ENCODE measurements around the gene ISOC2. TPM values are rescaled to one million over a fixed set of nuclear protein-coding genes. Genes with fewer than 3 reads are reported as not detected.

Gene ISOC2
- total and polyA plus RNA-seq, 9 of the 15 experiments (the other 6 are each of a cell fraction or from before 2014, with no cell fraction given) = 1.2 to 229 (median 58.3) TPM

DNA sequence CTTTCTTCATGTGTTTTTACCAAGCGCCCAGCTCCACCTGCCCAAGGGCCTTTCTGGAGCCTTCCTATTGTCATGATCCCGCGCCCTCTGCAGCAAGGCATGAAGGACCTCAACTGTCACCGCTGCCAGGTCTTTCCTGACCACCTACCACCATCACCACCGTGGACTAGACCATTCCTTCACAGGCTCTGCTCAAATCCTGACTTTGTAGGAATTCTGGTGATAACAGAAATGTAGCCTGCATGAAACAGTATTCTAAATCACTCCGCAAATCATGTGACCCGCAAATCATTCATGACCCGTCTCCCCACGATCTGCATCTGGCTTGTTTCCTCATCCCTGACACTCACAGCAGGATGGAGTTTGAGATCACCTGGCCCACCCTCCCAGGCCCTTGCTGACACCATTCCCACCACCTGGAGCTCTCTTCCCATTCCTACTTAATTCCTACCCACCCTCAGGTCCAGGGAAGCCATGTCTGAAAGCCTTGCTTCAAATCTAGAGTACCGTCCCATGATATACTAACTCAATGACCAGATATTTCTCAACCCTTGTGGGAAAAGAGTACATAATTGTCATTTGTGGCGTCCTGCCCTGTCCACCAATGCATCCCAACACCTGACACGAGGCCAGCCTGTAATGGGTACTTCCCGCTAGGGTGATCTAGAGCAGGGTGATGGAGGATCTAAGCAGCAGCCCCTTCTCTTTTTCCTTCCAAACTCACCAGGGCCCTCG, 55.2 kb downstream of the ISOC2 start (continued):
- TF ChIP-seq, protein P1, sequence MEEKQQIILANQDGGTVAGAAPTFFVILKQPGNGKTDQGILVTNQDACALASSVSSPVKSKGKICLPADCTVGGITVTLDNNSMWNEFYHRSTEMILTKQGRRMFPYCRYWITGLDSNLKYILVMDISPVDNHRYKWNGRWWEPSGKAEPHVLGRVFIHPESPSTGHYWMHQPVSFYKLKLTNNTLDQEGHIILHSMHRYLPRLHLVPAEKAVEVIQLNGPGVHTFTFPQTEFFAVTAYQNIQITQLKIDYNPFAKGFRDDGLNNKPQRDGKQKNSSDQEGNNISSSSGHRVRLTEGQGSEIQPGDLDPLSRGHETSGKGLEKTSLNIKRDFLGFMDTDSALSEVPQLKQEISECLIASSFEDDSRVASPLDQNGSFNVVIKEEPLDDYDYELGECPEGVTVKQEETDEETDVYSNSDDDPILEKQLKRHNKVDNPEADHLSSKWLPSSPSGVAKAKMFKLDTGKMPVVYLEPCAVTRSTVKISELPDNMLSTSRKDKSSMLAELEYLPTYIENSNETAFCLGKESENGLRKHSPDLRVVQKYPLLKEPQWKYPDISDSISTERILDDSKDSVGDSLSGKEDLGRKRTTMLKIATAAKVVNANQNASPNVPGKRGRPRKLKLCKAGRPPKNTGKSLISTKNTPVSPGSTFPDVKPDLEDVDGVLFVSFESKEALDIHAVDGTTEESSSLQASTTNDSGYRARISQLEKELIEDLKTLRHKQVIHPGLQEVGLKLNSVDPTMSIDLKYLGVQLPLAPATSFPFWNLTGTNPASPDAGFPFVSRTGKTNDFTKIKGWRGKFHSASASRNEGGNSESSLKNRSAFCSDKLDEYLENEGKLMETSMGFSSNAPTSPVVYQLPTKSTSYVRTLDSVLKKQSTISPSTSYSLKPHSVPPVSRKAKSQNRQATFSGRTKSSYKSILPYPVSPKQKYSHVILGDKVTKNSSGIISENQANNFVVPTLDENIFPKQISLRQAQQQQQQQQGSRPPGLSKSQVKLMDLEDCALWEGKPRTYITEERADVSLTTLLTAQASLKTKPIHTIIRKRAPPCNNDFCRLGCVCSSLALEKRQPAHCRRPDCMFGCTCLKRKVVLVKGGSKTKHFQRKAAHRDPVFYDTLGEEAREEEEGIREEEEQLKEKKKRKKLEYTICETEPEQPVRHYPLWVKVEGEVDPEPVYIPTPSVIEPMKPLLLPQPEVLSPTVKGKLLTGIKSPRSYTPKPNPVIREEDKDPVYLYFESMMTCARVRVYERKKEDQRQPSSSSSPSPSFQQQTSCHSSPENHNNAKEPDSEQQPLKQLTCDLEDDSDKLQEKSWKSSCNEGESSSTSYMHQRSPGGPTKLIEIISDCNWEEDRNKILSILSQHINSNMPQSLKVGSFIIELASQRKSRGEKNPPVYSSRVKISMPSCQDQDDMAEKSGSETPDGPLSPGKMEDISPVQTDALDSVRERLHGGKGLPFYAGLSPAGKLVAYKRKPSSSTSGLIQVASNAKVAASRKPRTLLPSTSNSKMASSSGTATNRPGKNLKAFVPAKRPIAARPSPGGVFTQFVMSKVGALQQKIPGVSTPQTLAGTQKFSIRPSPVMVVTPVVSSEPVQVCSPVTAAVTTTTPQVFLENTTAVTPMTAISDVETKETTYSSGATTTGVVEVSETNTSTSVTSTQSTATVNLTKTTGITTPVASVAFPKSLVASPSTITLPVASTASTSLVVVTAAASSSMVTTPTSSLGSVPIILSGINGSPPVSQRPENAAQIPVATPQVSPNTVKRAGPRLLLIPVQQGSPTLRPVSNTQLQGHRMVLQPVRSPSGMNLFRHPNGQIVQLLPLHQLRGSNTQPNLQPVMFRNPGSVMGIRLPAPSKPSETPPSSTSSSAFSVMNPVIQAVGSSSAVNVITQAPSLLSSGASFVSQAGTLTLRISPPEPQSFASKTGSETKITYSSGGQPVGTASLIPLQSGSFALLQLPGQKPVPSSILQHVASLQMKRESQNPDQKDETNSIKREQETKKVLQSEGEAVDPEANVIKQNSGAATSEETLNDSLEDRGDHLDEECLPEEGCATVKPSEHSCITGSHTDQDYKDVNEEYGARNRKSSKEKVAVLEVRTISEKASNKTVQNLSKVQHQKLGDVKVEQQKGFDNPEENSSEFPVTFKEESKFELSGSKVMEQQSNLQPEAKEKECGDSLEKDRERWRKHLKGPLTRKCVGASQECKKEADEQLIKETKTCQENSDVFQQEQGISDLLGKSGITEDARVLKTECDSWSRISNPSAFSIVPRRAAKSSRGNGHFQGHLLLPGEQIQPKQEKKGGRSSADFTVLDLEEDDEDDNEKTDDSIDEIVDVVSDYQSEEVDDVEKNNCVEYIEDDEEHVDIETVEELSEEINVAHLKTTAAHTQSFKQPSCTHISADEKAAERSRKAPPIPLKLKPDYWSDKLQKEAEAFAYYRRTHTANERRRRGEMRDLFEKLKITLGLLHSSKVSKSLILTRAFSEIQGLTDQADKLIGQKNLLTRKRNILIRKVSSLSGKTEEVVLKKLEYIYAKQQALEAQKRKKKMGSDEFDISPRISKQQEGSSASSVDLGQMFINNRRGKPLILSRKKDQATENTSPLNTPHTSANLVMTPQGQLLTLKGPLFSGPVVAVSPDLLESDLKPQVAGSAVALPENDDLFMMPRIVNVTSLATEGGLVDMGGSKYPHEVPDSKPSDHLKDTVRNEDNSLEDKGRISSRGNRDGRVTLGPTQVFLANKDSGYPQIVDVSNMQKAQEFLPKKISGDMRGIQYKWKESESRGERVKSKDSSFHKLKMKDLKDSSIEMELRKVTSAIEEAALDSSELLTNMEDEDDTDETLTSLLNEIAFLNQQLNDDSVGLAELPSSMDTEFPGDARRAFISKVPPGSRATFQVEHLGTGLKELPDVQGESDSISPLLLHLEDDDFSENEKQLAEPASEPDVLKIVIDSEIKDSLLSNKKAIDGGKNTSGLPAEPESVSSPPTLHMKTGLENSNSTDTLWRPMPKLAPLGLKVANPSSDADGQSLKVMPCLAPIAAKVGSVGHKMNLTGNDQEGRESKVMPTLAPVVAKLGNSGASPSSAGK (IDR thresholded peaks at IDR 0.05) = no peak
- TF ChIP-seq, protein P2, sequence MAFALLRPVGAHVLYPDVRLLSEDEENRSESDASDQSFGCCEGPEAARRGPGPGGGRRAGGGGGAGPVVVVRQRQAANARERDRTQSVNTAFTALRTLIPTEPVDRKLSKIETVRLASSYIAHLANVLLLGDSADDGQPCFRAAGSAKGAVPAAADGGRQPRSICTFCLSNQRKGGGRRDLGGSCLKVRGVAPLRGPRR (CRISPR knock-in tag; IDR thresholded peaks at IDR 0.05) = no peak
- TF ChIP-seq ZNF780A (CRISPR knock-in tag; IDR thresholded peaks at IDR 0.05) (no peak), GABPB2 (CRISPR knock-in tag; conservative IDR thresholded peaks at IDR 0.05) (no peak), ZBTB17 (CRISPR knock-in tag; IDR thresholded peaks at IDR 0.05) (no peak), SMAD3 (CRISPR knock-in tag; conservative IDR thresholded peaks at IDR 0.05) (no peak)
- TF ChIP-seq, protein P3, sequence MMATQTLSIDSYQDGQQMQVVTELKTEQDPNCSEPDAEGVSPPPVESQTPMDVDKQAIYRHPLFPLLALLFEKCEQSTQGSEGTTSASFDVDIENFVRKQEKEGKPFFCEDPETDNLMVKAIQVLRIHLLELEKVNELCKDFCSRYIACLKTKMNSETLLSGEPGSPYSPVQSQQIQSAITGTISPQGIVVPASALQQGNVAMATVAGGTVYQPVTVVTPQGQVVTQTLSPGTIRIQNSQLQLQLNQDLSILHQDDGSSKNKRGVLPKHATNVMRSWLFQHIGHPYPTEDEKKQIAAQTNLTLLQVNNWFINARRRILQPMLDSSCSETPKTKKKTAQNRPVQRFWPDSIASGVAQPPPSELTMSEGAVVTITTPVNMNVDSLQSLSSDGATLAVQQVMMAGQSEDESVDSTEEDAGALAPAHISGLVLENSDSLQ (IDR thresholded peaks at IDR 0.05) = no peak
